ENCODE results near the gene C3orf70. TPM values are rescaled to one million over a fixed set of nuclear protein-coding genes. Genes with fewer than 3 reads are reported as not detected.

C3orf70 gene
- total and polyA plus RNA-seq, 12 donors, result 0.75 to 2.2 (median 1.7) TPM

- no peaks in the 10 kb centered on the region for H3K36me3 ChIP-seq
- H3K4me1 ChIP-seq, result no peaks in the 10 kb centered on the region
- intact Hi-C loops (cut with DNase I), result no loop called here
- WGBS, 2 donors, result 69 to 77% methylated on average over 6 of the region's 6 CpGs
- no peak overlapping the region for H3K4me3 ChIP-seq
- no peak for DNase-seq
- H3K27ac ChIP-seq, result no peak overlapping the region
- peaks cover 0 to 3% (median 0%) of the 10 kb centered on the region in 7 donors for H3K27me3 ChIP-seq
- no peak for TF ChIP-seq CTCF (IDR thresholded peaks at IDR 0.05)
- no peak for ATAC-seq
- H3K9me3 ChIP-seq, result no peaks in the 10 kb centered on the region
Measured at GRCh38 chr3:185164428-185165217, 11.8 kb upstream of the C3orf70 start.

- peaks cover 0 to 13% (median 3%) of the 10 kb centered on the region in 7 donors for H3K27me3 ChIP-seq
- ATAC-seq (no peak), DNase-seq (no peak)
- no peaks in the 10 kb centered on the region for H3K36me3 ChIP-seq
- 72 to 77% methylated on average over 8 of the region's 8 CpGs for WGBS, 2 donors
- no peak for TF ChIP-seq CTCF (IDR thresholded peaks at IDR 0.05)
- no peaks in the 10 kb centered on the region for H3K9me3 ChIP-seq
- intact Hi-C loops (cut with DNase I), result no loop called here
- H3K4me3 ChIP-seq, result no peak overlapping the region
- H3K4me1 ChIP-seq, result no peaks in the 10 kb centered on the region
- no peak overlapping the region for H3K27ac ChIP-seq
Measured at GRCh38 chr3:185162634-185163033, 9.8 kb upstream of the C3orf70 start.

GRCh38 chr3:185161761-185162160 is 8.9 kb upstream of the C3orf70 start:
- Histone ChIP-seq H3K36me3 (no peaks in the 10 kb centered on the region), H3K4me1 (no peaks in the 10 kb centered on the region), H3K9me3 (no peaks in the 10 kb centered on the region), H3K27ac (no peak overlapping the region), H3K4me3 (no peak overlapping the region), H3K27me3 (peaks cover 0 to 17% (median 3%) of the 10 kb centered on the region in 7 donors)
- ATAC-seq (no peak), DNase-seq (no peak)
- TF ChIP-seq CTCF (IDR thresholded peaks at IDR 0.05), result no peak
- intact Hi-C loops (cut with DNase I), result no loop called here
- WGBS, 2 donors, result 80 to 81% methylated on average over 5 of the region's 5 CpGs

- Histone ChIP-seq H3K9me3 (no peaks in the 10 kb centered on the region), H3K4me3 (no peak overlapping the region), H3K4me1 (peaks cover 0 to 12% (median 5%) of the 10 kb centered on the region in 9 donors), H3K36me3 (no peaks in the 10 kb centered on the region), H3K27me3 (peaks cover 0 to 48% (median 12%) of the 10 kb centered on the region in 7 donors), H3K27ac (no peak overlapping the region)
- 90 to 93% methylated on average over 3 of the region's 3 CpGs for WGBS, 2 donors
- DNase-seq (no peak), ATAC-seq (no peak)
- TF ChIP-seq CTCF (IDR thresholded peaks at IDR 0.05), result no peak
- intact Hi-C loops (cut with DNase I), result loop anchor here in 1 of 10 donors (10.0 kb wide), 1 partner anchor 57 kb away; no protein-coding TSS in a partner anchor
Measured at GRCh38 chr3:185157347-185157746, 4.5 kb upstream of the C3orf70 start.
